Kidney (tissue), 14 donors: ENCODE data around the gene FNDC7. TPM values are rescaled to one million over a fixed set of nuclear protein-coding genes. Genes with fewer than 3 reads are reported as not detected.

Experiments
- DNase-seq, 5 donors: peaks; one replicate each; pipeline ENCODE4 v3.0.0-alpha.2; 2013 to 2020
- FAIRE-seq: peaks from 2 replicates; lab custom pipeline; 2012; peaks lifted over from hg19 to GRCh38; lab: Jason Lieb, UNC
- H3K27ac ChIP-seq, 2 donors: one replicate each; pipeline ENCODE4 v1.7.0; 2013; ENCODE audit warnings: low read depth in 2 of 2, low read length in 2 of 2, inconsistent platforms in 1 of 2
- H3K27me3 ChIP-seq: one replicate; pipeline ENCODE4 v1.7.1; 2013; ENCODE audit warnings: low read length, inconsistent platforms; ENCODE audit not compliant: control insufficient read depth, insufficient read depth
- H3K36me3 ChIP-seq, 3 donors: one replicate each; pipeline versions ENCODE4 v1.7.0 to v1.7.1; 2013; ENCODE audit warnings: low read length in 3 of 3, control low read depth in 1 of 3, inconsistent platforms in 1 of 3; ENCODE audit not compliant: insufficient read depth in 3 of 3, control insufficient read depth in 2 of 3
- H3K4me1 ChIP-seq, 3 donors: one replicate each; pipeline versions ENCODE4 v1.7.0 to v1.7.1; 2013; ENCODE audit warnings: low read length in 3 of 3, inconsistent platforms in 1 of 3, low read depth in 1 of 3; ENCODE audit not compliant: control insufficient read depth in 2 of 3, insufficient read depth in 2 of 3
- H3K4me3 ChIP-seq, 3 donors: one replicate each; pipeline versions ENCODE4 v1.7.0 to v1.8.1; 2013; ENCODE audit warnings: low read length in 3 of 3, control low read depth in 1 of 3, inconsistent platforms in 1 of 3
- H3K9ac ChIP-seq, 3 donors: one replicate each; pipeline versions ENCODE4 v1.7.0 to v1.7.1; 2013; ENCODE audit warnings: low read length in 3 of 3, control low read depth in 1 of 3, inconsistent platforms in 1 of 3
- H3K9me3 ChIP-seq, 3 donors: one replicate each; pipeline versions ENCODE4 v1.7.0 to v1.7.1; 2013; ENCODE audit warnings: low read length in 3 of 3, control low read depth in 1 of 3, inconsistent platforms in 1 of 3; ENCODE audit not compliant: control insufficient read depth in 2 of 3, insufficient read depth in 1 of 3
- intact Hi-C: fragments of 100-400 bp; cut with DNase I; formaldehyde crosslinking; loops from one replicate; pipeline ENCODE4 v1.11.1; 2022
- polyA plus RNA-seq: library from polyadenylated mRNA; stranded (reverse); fragments of 350-450 nt; fragmentation: Illumina TruSeq; extraction: RNeasy Lipid Tissue Mini Kit (QIAGEN cat#74804); gene quantifications from one replicate; pipeline ENCODE4 v1.2.3, GENCODE V29; 2014; ENCODE audit warnings: low read depth, low replicate concordance; ENCODE audit not compliant: insufficient read depth
- total RNA-seq: library from RNA; stranded (reverse); fragmentation: NEBNext Ultra II Directional; extraction: Animal tissue kit (Norgen Biotek cat#: 25700); gene quantifications from one replicate; pipeline ENCODE4 v1.2.1, GENCODE V29; 2021
- TF ChIP-seq, protein P1 (sequence below): IDR thresholded peaks from 3 replicates; pipeline ENCODE4 v1.5.1; 2012; ENCODE audit warnings: mild to moderate bottlenecking, moderate library complexity, borderline replicate concordance; ENCODE audit not compliant: insufficient read depth; ENCODE audit errors: extremely low read depth
- donor health status: control.
- donor health status: control.
- donor health status: control.
- donor health status: control.
- donor health status: control.
- donor health status: DM: yes; HTN: yes; CAD: no.
- donor health status: Normal renal cell carcinoma (clear cell type).

Gene FNDC7
- total and polyA plus RNA-seq, 2 donors from 2014 or later, result not detected

DNA sequence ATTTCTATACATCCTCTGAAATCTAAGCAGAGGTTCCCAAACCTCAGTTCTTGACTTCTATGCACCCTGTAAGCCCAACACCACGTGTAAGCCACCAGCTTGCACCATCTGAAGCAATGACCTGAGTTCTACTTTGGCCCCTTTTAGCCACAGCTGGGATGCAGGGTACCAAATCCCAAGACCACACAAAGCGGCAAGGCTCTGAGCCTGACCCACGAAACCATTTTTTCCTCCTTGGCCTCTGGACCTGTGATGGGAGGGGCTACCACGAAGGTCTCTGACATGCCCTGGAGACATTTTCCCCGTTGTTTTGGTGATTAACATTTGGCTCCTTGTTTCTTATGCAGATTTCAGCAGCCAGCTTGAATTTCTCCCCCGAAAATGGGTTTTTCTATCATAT is 72.6 kb downstream of the FNDC7 start:
- peaks cover 4 to 23% (median 18%) of the 10 kb centered on the region in 3 donors for H3K36me3 ChIP-seq
- no peak overlapping the region for H3K27ac ChIP-seq
- DNase-seq (no peak), FAIRE-seq (no peak)
- H3K4me3 ChIP-seq, result no peak overlapping the region
- H3K4me1 ChIP-seq, result no peaks in the 10 kb centered on the region
- intact Hi-C loops, result no loop called here
- H3K9ac ChIP-seq, result no peak overlapping the region
- TF ChIP-seq, protein P1, sequence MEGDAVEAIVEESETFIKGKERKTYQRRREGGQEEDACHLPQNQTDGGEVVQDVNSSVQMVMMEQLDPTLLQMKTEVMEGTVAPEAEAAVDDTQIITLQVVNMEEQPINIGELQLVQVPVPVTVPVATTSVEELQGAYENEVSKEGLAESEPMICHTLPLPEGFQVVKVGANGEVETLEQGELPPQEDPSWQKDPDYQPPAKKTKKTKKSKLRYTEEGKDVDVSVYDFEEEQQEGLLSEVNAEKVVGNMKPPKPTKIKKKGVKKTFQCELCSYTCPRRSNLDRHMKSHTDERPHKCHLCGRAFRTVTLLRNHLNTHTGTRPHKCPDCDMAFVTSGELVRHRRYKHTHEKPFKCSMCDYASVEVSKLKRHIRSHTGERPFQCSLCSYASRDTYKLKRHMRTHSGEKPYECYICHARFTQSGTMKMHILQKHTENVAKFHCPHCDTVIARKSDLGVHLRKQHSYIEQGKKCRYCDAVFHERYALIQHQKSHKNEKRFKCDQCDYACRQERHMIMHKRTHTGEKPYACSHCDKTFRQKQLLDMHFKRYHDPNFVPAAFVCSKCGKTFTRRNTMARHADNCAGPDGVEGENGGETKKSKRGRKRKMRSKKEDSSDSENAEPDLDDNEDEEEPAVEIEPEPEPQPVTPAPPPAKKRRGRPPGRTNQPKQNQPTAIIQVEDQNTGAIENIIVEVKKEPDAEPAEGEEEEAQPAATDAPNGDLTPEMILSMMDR, result no peak
- H3K27me3 ChIP-seq, result no peaks in the 10 kb centered on the region
- peaks cover 0 to 9% (median 2%) of the 10 kb centered on the region in 3 donors for H3K9me3 ChIP-seq

DNA sequence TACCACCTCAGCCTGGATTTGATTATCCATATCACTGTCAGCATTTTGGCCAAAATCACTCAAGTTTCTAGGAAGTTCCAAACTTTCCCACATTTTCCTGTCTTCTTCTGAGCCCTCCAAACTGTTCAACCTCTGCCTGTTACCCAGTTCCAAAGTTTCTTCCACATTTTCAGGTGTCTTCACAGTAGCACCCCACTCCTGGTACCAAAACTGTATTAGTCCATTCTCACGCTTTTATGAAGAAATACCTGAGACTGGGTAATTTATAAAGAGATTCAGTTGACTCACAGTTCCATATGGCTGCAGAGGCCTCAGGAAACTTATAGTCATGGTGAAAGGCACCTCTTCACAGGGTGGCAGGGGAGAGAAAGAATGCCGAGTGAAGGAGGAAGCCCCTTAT is 73.2 kb downstream of the FNDC7 start:
- no peaks in the 10 kb centered on the region for H3K4me1 ChIP-seq
- no peaks in the 10 kb centered on the region for H3K27me3 ChIP-seq
- H3K9me3 ChIP-seq, result peaks cover 0 to 9% (median 2%) of the 10 kb centered on the region in 3 donors
- H3K4me3 ChIP-seq, result no peak overlapping the region
- FAIRE-seq, result no peak
- H3K27ac ChIP-seq, result no peak overlapping the region
- DNase-seq, result no peak
- peaks cover 4 to 22% (median 18%) of the 10 kb centered on the region in 3 donors for H3K36me3 ChIP-seq
- TF ChIP-seq, protein P1, result no peak
- no peak overlapping the region for H3K9ac ChIP-seq
- intact Hi-C loops, result no loop called here

DNA sequence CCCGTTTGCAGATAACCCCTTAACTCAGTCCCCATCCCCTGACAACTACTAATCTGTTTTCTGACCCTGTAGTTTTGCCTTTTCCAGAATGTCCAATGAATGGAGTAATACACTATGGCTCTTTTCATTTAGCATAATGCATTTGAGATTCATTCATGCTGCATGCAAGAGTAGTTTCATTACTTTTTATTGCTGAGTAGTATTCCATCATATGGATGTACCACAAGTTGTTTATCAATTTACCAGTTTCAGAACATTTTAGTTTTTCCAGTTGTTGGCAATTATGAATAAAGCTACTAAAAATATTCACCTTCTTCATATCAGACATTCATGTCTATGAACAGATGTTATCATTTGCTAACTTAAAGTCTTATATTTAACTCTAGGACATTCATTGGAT is 79.1 kb downstream of the FNDC7 start:
- TF ChIP-seq, protein P1, result no peak
- no peaks in the 10 kb centered on the region for H3K4me1 ChIP-seq
- H3K27ac ChIP-seq, result no peak overlapping the region
- no peak for DNase-seq
- H3K27me3 ChIP-seq, result no peaks in the 10 kb centered on the region
- H3K9ac ChIP-seq, result no peak overlapping the region
- H3K36me3 ChIP-seq, result peaks cover 2 to 10% (median 9%) of the 10 kb centered on the region in 3 donors
- no peak for FAIRE-seq
- intact Hi-C loops, result no loop called here
- no peak overlapping the region for H3K4me3 ChIP-seq
- peaks cover 0 to 18% (median 0%) of the 10 kb centered on the region in 3 donors for H3K9me3 ChIP-seq

Other genes starting within 250 kb of the FNDC7 start
- 8.3 TPM for gene EEIG2, start 152.8 kb upstream of the FNDC7 start, total RNA-seq
- gene EEIG2, start 152.8 kb upstream of the FNDC7 start, polyA plus RNA-seq, result 1.7 TPM
- gene HENMT1, start 51.8 kb upstream of the FNDC7 start, total RNA-seq, result 5.2 TPM
- gene HENMT1, start 51.8 kb upstream of the FNDC7 start, polyA plus RNA-seq, result 3.1 TPM
- 37.6 TPM for gene PRPF38B, start 20.6 kb upstream of the FNDC7 start, total RNA-seq
- 15.9 TPM for gene PRPF38B, start 20.6 kb upstream of the FNDC7 start, polyA plus RNA-seq
- 61.4 TPM for gene STXBP3, start 33.8 kb downstream of the FNDC7 start, total RNA-seq
- 26.0 TPM for gene STXBP3, start 33.8 kb downstream of the FNDC7 start, polyA plus RNA-seq
- gene AKNAD1, start 144.2 kb downstream of the FNDC7 start, total RNA-seq, result not detected
- gene AKNAD1, start 144.2 kb downstream of the FNDC7 start, polyA plus RNA-seq, result not detected
- gene GPSM2, start 164.1 kb downstream of the FNDC7 start, total RNA-seq, result 3.1 TPM
- gene GPSM2, start 164.1 kb downstream of the FNDC7 start, polyA plus RNA-seq, result 2.2 TPM